Globus pallidus (tissue), 1 donor: ENCODE measurements around the gene MED4.

Experiments
- DNase-seq: peaks from one replicate; pipeline ENCODE4 v3.0.0-alpha.2; 2015; ENCODE audit warnings: low spot score

Gene MED4

DNA sequence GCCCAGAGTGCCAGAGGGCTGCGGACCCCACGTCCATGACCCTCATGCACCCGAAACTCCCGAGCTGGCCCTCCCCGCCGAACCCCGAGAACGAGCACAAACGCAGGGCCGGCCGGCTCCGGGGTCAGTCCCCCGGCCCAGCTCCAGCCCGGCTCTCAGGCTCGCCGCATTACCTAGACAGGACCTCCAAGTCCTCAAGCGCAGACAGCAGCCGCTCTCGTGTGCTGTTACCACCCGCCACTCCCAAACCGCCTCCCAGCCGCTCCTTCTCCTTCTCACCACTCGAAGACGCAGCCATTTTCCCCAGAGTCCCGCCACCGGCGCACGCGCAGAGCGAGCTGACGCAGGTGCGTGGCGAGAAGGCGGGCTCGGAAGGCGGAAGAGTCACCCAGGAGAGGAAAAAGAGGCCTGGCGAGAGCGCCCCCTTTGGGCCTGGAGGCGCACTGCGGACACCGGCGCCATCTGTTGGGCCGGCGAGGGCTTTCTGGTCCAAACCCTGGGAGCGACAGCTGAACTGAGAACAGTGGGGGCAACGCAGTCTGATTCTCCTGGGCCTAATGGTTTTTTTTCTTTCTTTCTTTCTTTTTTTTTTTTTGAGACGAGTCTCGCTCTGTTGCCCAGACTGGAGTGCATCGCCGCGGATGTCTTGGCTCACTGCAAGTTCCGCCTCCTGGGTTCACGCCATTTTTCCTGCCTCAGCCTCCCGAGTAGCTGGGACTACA lies at the start of gene MED4:
TSS of gene MED4 (minus strand) at position 324 of the 722 bp plus-strand sequence. CDS start at position 298, 26 bp downstream.
- peak; percentile 90 for DNase-seq

- peak; percentile 57 for DNase-seq
These were observed 49.6 kb upstream of the MED4 start for GRCh38 chr13:48144413-48145035.

GRCh38 chr13:48142436-48142835 lies 47.5 kb upstream of the MED4 start:
- DNase-seq: no peak

GRCh38 chr13:48138270-48138669 lies 43.4 kb upstream of the MED4 start:
- DNase-seq: no peak

DNA sequence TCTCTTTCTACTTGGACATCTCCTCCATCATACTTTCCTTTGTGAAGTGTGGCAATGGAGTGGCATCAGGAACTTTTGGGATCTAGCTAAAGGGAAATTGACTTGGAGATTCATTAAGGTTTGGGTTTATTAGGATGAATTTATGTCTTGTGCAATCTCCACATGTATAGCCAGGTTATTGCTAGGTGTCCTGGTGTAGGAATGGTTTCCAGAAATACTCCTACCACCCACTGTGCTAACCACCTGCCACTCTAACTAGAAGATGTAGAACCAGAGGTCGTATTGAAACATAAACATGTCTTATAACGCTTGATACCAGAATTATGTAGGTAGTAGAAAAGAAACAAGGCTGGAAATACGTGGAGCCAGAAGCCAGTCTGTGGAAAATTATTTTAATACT lies 38.1 kb upstream of the MED4 start:
- DNase-seq: no peak

DNA sequence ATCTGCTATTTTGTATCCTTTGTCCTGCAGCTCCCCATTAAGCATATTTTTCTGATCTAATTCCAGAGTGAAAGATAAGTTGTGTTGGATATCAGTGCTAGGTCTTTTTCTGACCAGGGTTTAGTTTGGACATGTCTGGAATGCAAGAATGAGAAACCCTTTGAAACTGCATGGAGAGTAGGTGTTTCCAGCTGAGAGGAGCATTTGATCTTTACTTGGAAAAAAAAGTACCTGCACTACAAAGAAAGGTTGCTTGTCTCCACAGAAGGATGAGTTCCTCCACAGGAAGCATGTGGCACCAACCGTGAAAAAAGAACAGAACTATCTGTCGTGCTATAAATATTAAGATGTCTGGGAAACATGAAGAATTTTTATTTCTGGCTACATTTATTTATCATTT lies 36.6 kb upstream of the MED4 start:
- no peak for DNase-seq

GRCh38 chr13:48126944-48127830 lies 32.3 kb upstream of the MED4 start:
- peak; percentile 70 for DNase-seq

GRCh38 chr13:48125794-48126228 lies 30.9 kb upstream of the MED4 start:
- peak; percentile 7 for DNase-seq

GRCh38 chr13:48123812-48124211 lies 28.9 kb upstream of the MED4 start:
- no peak for DNase-seq

DNA sequence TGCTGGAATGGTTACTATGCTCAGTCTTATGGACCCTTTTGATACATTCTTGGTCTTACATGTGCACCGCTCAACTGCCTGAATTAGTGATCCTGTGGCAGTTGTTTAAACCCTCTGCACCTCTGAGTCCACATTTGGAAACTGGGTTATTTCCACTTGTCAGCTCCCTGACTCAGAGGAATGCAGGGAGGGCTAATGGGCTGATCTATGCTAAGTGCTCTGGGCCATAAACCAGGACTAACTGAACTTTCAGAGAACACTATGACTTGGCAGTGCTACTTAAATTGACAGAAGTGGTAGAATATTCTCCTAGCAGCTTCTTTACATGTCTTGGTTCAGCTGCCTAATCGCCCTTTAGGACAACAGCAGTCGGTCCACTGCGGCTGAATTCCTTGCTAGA lies 26.8 kb upstream of the MED4 start:
- no peak for DNase-seq

DNA sequence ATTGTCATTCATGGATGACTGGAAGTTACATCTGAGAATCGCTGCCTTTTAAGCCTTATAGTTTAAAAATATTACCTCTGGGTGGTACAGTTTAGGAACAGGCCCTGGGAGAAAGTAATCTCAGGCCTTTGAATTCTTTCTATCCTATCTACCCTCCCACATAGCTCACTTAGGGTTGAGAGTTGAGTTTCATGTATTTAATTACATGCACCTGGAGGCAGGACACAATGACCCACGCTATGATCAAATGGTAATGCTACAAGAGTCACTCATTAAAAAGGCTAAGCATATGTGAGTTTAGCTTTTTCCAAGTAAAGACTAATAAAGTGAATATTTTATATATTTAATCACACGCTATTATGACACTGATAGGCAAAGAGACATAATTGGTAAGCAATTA lies 25.3 kb upstream of the MED4 start:
- no peak for DNase-seq

GRCh38 chr13:48118030-48118429 lies 23.1 kb upstream of the MED4 start:
- DNase-seq: no peak

DNA sequence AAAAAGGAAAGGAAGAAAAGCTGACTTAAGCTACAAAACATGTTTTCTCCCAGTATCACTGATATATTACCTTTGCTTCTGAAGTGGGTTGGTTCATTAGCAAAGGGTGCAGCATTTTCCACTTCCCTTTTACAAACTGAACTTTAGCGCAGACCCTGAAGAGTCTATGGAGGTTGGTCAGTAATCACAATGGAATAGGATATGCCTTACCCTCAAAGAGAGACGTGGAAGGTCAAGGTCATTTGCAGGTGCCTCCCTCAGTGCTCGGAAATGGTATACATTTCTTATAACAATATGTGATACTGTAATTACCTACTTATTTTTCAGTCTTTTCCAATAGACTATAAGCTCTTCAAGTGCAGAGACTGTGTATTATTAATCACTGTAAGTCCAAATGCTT lies 21.9 kb upstream of the MED4 start:
- DNase-seq: no peak

DNA sequence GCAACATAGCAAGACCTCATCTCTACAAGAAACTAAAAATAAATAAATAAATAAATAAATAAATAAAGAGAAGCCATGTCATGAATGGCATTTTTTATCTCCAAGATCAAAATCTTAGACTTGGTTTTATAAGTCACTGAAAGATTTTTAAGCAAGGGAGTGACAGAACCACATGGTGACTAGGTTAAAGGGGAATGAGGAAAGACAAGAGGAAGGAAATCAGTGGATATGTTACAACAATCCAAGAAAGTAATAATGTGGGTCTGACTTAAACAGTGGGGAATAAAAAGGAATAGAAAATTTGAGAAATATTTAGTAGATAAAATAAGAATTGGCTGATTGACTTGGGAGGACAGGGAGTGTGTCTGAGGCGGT lies 18.8 kb upstream of the MED4 start:
- DNase-seq: no peak

- DNase-seq: no peak
These were observed 18.2 kb upstream of the MED4 start for GRCh38 chr13:48112896-48113755.

- DNase-seq: peak; percentile 63
These were observed 16.2 kb upstream of the MED4 start for GRCh38 chr13:48110931-48111721.

DNA sequence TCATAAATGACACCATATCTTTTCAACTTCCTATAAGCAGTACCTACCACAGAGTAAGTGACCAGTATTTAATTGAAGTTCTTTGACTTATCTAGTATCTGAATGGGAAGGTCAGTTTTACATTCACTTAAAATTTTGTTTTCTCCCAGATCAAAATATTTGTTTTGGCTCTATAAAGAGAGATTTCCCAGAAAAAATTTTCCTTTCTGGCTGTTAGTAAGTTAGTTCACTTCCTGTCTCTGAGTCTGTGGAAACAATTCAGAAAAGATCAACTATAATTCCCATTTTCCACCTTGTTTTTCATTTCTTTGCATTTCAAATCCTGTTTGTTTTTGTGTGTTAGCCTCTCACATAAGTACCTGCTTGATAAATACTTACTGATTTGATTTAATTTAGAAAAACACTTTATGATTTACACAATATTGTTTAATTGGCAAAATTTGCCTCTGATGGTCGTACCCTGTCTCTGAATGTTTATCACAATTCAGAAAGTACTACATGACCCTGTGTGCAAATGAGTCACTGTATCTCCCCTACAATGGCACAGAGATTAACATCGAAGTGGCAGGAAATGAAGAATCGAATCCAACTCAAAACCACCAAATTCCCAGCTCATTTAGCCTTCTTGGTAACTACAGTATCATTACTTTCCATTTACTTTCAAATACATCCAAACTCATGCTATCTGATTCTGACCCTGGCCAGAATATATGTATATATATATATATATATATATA lies 15.4 kb upstream of the MED4 start:
- DNase-seq: no peak

GRCh38 chr13:48108106-48108505 lies 13.2 kb upstream of the MED4 start:
- no peak for DNase-seq

GRCh38 chr13:48097793-48098192 lies 2.9 kb upstream of the MED4 start:
- no peak for DNase-seq

GRCh38 chr13:48096670-48097069 lies 1.8 kb upstream of the MED4 start:
- DNase-seq: no peak
